GM03348 (cell line): ENCODE data around the gene MAL.

ENCODE experiments used
- DNase-seq: peaks from one replicate; pipeline ENCODE4 v3.0.0; 2012; ENCODE audit warnings: low spot score

MAL gene

GRCh38 chr2:94996305-94997100 lies 29.0 kb upstream of the MAL start:
- DNase-seq, result no peak

- DNase-seq, result no peak
Observed at GRCh38 chr2:94997981-94998930, 27.3 kb upstream of the MAL start.

- DNase-seq, result no peak
Observed at GRCh38 chr2:94999431-94999883, 26.1 kb upstream of the MAL start.

GRCh38 chr2:95001051-95001562 lies 24.4 kb upstream of the MAL start:
- no peak for DNase-seq

GRCh38 chr2:95001701-95002100 lies 23.8 kb upstream of the MAL start:
- DNase-seq, result no peak

- DNase-seq, result no peak
Observed at GRCh38 chr2:95002498-95002897, 23.0 kb upstream of the MAL start.

- no peak for DNase-seq
Observed at GRCh38 chr2:95004287-95004686, 21.2 kb upstream of the MAL start.

GRCh38 chr2:95004711-95005110 lies 20.8 kb upstream of the MAL start:
- no peak for DNase-seq

GRCh38 chr2:95005726-95006125 lies 19.8 kb upstream of the MAL start:
- DNase-seq, result no peak

- DNase-seq, result no peak
Observed at GRCh38 chr2:95006588-95006987, 18.9 kb upstream of the MAL start.

GRCh38 chr2:95007031-95007609 lies 18.4 kb upstream of the MAL start:
- DNase-seq, result no peak

- no peak for DNase-seq
Observed at GRCh38 chr2:95007822-95008221, 17.7 kb upstream of the MAL start.

- no peak for DNase-seq
Observed at GRCh38 chr2:95008306-95008705, 17.2 kb upstream of the MAL start.

- DNase-seq, result no peak
Observed at GRCh38 chr2:95008996-95009395, 16.5 kb upstream of the MAL start.

GRCh38 chr2:95009412-95009811 lies 16.1 kb upstream of the MAL start:
- no peak for DNase-seq

- no peak for DNase-seq
Observed at GRCh38 chr2:95010126-95010525, 15.4 kb upstream of the MAL start.

GRCh38 chr2:95010718-95011117 lies 14.8 kb upstream of the MAL start:
- DNase-seq, result no peak

- no peak for DNase-seq
Observed at GRCh38 chr2:95012881-95013550, 12.5 kb upstream of the MAL start.

GRCh38 chr2:95013726-95014125 lies 11.8 kb upstream of the MAL start:
- DNase-seq, result no peak

- no peak for DNase-seq
Observed at GRCh38 chr2:95014126-95014708, 11.3 kb upstream of the MAL start.

- no peak for DNase-seq
Observed at GRCh38 chr2:95015261-95015912, 10.1 kb upstream of the MAL start.
